ENCODE data around the gene WWOX.

GRCh38 chr16:78460428-78460827 lies 361.0 kb downstream of the WWOX start:
- no peak for TF ChIP-seq YY1 (IDR thresholded peaks at IDR 0.05; ENCODE audit: insufficient read depth, insufficient read length)
- TF ChIP-seq SUZ12 (IDR thresholded peaks at IDR 0.05; ENCODE audit: extremely low read depth, insufficient read depth, insufficient read length), result no peak
- no peak for TF ChIP-seq ZNF274 (IDR thresholded peaks at IDR 0.05; ENCODE audit: low read depth, low read length)

Data from NT2/D1 (cell line).